BLaER1 treated with 17β-estradiol and CSF1 and Interleukin-3, amounts not matched to agents 10 nM and 100 nM (cell line): ENCODE results near the gene VIP.
"Not testable (repeated sequence)": the region's sequence is repeated elsewhere in the genome, so short reads cannot be mapped to it uniquely, and the experiment has no call there.

Source experiments
- H3K27ac ChIP-seq, 11 experiments: shearing (Covaris generic); formaldehyde crosslinking; 2 replicates each; pipeline ENCODE4 v1.8.1; 2022
- H3K27me3 ChIP-seq, 11 experiments: shearing (Covaris generic); formaldehyde crosslinking; 2 replicates each; pipeline ENCODE4 v1.8.1; 2022
- H3K36me3 ChIP-seq, 11 experiments: shearing (Covaris generic); formaldehyde crosslinking; 2 replicates each; pipeline ENCODE4 v1.8.1; 2022
- H3K4me1 ChIP-seq, 10 experiments: shearing (Covaris generic); formaldehyde crosslinking; 2 replicates each; pipeline ENCODE4 v1.8.1; 2022
- H3K4me2 ChIP-seq, 11 experiments: shearing (Covaris generic); formaldehyde crosslinking; 2 replicates each; pipeline ENCODE4 v1.8.1; 2022
- H3K4me3 ChIP-seq, 10 experiments: shearing (Covaris generic); formaldehyde crosslinking; 2 replicates each; pipeline ENCODE4 v1.8.1; 2022
- H3K9ac ChIP-seq, 11 experiments: shearing (Covaris generic); formaldehyde crosslinking; 2 replicates each; pipeline ENCODE4 v1.8.1; 2022
- H3K9me3 ChIP-seq, 11 experiments: shearing (Covaris generic); formaldehyde crosslinking; replicated peaks in 1 of 11; 2 replicates each; pipeline ENCODE4 v1.8.1; 2022
- H4K20me1 ChIP-seq, 11 experiments: shearing (Covaris generic); formaldehyde crosslinking; 2 replicates each; pipeline ENCODE4 v1.8.1; 2022
- Cebpa-rat ChIP-seq, 11 experiments: shearing (Covaris generic); IDR thresholded peaks; 2 replicates each; pipeline ENCODE4 v1.8.1; 2022

The VIP gene

DNA sequence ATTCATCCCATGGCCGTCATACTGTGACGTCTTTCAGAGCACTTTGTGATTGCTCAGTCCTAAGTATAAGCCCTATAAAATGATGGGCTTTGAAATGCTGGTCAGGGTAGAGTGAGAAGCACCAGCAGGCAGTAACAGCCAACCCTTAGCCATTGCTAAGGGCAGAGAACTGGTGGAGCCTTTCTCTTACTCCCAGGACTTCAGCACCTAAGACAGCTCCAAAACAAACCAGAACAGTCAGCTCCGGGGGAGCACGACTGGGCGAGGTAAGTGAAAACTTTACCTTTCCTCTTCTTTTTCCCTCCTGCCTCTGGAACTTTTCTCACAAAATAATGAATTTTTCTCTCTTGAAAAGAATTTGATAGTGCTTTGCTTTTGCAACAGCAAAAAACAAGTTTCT is at the start of gene VIP:
VIP (plus strand) TSS at position 104 of the 400 bp plus-strand sequence. CDS start 1,381 bp downstream, outside the sequence.
- Histone ChIP-seq H3K4me3 (no peak within 1 kb of the TSS), H3K27me3 (no peaks in the 10 kb centered on the region), H3K36me3 (no peaks in the 10 kb centered on the region), H3K9ac (no peak within 1 kb of the TSS), H3K27ac (no peak within 1 kb of the TSS), H4K20me1 (no peaks in the 10 kb centered on the region), H3K9me3 (no peaks in the 10 kb centered on the region), H3K4me1 (no peaks in the 10 kb centered on the region), H3K4me2 (no peak within 1 kb of the TSS)
- TF ChIP-seq Cebpa-rat (IDR thresholded peaks at IDR 0.05): no peak

DNA sequence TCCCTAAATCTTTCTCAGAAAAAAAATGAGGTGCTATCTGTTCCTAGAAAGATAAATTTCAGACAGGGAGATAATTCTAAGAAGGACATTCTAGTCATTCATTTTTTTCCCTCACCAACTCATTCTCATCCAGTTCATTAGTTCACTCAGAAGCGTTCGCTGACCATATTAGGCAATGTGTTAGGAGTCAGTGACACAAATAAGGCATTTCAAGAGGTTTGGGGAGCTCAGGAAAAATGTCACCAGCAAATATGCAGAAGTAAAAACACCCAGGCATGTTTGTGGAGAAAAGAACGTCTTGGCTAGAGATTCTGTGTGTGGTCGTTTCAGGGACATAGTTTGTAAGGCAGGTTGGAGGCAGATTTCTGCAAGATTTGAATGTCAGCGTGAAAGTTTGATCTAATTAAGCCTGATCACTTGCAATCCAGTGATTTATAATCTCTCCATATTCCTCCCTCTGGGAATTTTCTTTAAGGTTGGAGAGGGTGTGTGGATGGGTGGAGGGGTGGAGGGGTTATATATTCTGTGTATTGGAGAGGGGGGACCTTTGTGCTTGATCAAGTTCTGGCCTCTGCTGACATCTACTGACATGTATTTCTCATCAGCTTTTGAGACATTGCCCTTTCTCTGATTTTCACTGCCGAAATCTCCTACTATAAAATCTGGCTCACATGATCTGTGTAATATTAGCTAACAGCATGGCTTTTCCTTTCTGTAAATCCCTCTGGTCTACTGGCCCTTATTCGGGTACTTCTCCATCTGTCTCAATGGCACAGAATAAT is 49.3 kb upstream of the VIP start:
- no peaks in the 10 kb centered on the region for H4K20me1 ChIP-seq
- no peaks in the 10 kb centered on the region for H3K27me3 ChIP-seq
- H3K9ac ChIP-seq: no peak overlapping the region
- no peaks in the 10 kb centered on the region for H3K4me1 ChIP-seq
- no peak overlapping the region for H3K4me2 ChIP-seq
- no peak overlapping the region for H3K27ac ChIP-seq
- no peak overlapping the region for H3K4me3 ChIP-seq
- no peaks in the 10 kb centered on the region for H3K9me3 ChIP-seq
- no peaks in the 10 kb centered on the region for H3K36me3 ChIP-seq
- TF ChIP-seq Cebpa-rat (IDR thresholded peaks at IDR 0.05): no peak

DNA sequence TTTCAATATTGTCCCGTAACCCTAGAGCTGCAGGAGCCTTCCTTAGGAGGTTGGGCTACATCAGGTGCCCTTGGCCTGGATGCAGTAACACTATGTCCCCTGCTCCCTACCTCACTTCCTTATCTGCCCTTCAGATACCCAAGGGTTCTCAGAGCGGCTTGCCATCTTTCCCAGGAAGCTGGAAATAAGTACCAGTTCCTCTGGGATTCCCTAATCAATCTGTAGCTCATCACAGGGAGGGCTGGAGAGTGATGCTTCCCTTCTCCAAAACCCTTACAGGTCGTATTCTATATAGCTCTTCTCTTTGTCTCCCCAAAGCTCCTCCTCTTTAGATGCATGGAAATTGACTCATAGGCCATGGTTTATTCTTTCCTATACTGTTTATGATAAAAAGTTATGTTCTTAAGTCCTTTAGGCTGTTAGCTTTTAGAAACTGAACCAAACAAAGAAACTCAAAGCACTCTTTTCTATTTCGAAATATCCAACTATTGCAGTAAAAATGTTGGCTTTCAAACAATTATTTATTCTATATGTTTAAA is 48.7 kb upstream of the VIP start:
- Histone ChIP-seq H4K20me1 (no peaks in the 10 kb centered on the region), H3K36me3 (no peaks in the 10 kb centered on the region), H3K27ac (no peak overlapping the region), H3K9ac (no peak overlapping the region), H3K4me3 (no peak overlapping the region), H3K4me1 (no peaks in the 10 kb centered on the region), H3K4me2 (no peak overlapping the region), H3K27me3 (no peaks in the 10 kb centered on the region), H3K9me3 (no peaks in the 10 kb centered on the region)
- TF ChIP-seq Cebpa-rat (IDR thresholded peaks at IDR 0.05): no peak

DNA sequence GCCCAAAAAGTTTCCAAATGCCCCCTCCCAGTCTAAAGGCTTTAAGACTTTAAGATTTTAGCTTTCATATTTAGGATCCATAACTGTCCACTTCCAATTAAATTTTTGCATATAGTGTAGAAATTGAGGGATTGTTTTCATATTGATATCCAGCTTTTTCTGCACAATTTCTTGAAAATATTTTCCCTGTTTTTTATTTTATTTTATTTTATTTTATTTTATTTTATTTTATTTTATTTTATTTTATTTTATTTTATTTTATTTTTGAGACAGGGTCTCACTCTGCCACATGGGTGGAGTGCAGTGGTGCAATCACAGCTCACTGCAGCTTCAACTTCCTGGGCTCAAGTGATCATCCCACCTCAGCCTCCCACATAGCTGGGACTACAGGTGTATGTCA is 46.8 kb upstream of the VIP start:
- H3K4me3 ChIP-seq, H3K9ac ChIP-seq, H3K4me2 ChIP-seq, H4K20me1 ChIP-seq, H3K4me1 ChIP-seq, H3K27me3 ChIP-seq, H3K36me3 ChIP-seq, H3K27ac ChIP-seq: not testable (repeated sequence)
- H3K9me3 ChIP-seq: peaks cover 0 to 10% (median 3%) of the 10 kb centered on the region in 11 experiments; a peak in 7 of 22 replicates

DNA sequence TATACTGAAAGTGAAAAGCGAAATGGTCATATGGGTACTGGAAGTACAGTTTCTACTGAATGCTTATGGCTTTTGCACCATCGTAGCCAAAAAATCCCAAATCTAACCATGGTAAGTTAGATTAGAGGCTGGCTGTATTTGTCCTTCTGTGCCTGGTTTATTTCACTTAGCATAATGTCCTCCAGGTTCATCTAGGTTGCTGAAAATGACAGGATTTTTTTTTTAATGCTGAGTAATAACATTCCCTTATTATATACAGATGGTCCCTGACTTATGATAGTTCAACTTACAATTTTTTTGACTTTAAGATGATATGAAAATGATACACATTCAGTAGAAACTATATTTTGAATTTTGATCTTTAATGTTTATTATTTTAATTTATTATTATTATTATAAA is 45.3 kb upstream of the VIP start:
- H3K4me3 ChIP-seq: no peak overlapping the region

DNA sequence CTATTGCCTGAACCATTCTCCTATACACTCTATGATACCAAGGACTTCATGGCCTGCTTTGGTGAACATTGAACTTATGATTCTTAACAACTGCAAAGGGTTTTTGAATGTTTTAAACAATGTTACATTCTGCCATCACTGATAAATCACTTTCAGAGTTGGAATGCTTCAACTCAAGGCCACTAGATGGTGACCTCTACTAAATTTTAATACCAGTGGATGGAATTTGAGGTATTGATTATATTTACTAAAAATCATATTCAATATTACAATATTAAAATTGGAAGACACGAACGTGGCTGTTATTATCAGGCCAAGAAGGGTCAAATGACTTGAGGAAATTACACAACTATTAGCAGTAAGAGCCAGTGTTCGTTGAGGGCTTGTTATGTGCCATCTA is 34.3 kb upstream of the VIP start:
- H3K4me3 ChIP-seq: no peak overlapping the region
- no peak overlapping the region for H3K4me2 ChIP-seq
- H3K4me1 ChIP-seq: peaks cover 0 to 6% (median 2%) of the 10 kb centered on the region in 10 experiments; a peak in 6 of 20 replicates
- H3K27me3 ChIP-seq: no peaks in the 10 kb centered on the region
- no peak overlapping the region for H3K9ac ChIP-seq
- no peak for TF ChIP-seq Cebpa-rat (IDR thresholded peaks at IDR 0.05)
- no peaks in the 10 kb centered on the region for H4K20me1 ChIP-seq
- H3K36me3 ChIP-seq: no peaks in the 10 kb centered on the region
- H3K27ac ChIP-seq: no peak overlapping the region
- peaks cover 0 to 14% (median 7%) of the 10 kb centered on the region in 11 experiments; a peak in 8 of 22 replicates for H3K9me3 ChIP-seq

More for the DNA sequence above, 45.3 kb upstream of the VIP start:
- Histone ChIP-seq H3K27me3 (no peaks in the 10 kb centered on the region), H3K4me2 (no peak overlapping the region), H3K9me3 (peaks cover 0 to 10% (median 3%) of the 10 kb centered on the region in 11 experiments; a peak in 7 of 22 replicates), H3K4me1 (no peaks in the 10 kb centered on the region), H3K9ac (no peak overlapping the region), H3K36me3 (no peaks in the 10 kb centered on the region), H4K20me1 (no peaks in the 10 kb centered on the region), H3K27ac (no peak overlapping the region)
- TF ChIP-seq Cebpa-rat (IDR thresholded peaks at IDR 0.05): no peak

DNA sequence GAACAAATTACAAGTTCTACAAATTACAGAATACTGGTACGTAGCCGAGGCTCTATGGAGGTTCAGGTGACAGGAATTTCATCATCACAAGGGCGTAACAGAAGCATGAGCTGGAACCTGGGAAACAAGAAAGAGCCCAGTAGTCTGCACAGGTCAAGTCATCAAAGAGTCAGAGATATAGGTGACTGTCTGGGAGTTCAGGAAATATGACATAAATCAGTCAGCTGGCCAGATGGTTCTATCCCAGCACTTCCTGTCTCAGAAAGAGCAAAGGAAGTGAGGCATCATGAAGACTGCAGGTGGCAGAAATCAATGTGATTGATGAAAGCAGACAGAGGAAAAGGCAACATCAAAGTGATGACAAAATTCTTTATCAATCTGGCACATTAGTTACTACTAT is 29.6 kb upstream of the VIP start:
- Histone ChIP-seq H3K27ac (no peak overlapping the region), H4K20me1 (no peaks in the 10 kb centered on the region), H3K9ac (no peak overlapping the region), H3K4me3 (no peak overlapping the region), H3K4me1 (peaks cover 0 to 6% (median 2%) of the 10 kb centered on the region in 10 experiments; a peak in 6 of 20 replicates), H3K9me3 (no peaks in the 10 kb centered on the region), H3K4me2 (peak overlapping the region in 4 of 11 experiments; percentile 2 to 30 (median 20); a peak in 4 of 22 replicates), H3K27me3 (no peaks in the 10 kb centered on the region), H3K36me3 (no peaks in the 10 kb centered on the region)
- no peak for TF ChIP-seq Cebpa-rat (IDR thresholded peaks at IDR 0.05)

DNA sequence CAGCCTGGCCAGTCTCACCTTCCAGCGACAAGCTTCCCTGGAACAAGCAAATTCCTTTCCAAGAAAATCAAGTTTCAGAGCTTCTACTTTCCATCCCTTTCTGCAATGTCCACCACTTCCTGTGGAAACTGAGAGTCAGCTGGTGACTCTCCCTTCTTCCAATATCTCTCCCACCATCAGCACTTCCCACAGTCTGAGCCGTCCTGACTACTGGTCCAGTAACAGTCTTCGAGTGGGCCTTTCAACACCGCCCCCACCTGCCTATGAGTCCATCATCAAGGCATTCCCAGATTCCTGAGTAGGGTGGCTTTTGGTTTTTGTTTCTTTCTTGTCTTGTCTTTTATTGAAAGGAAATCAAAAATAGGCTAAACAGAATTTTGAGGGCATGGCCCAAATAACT is 28.6 kb upstream of the VIP start:
- Histone ChIP-seq H3K4me3 (no peak overlapping the region), H3K27ac (no peak overlapping the region), H3K36me3 (no peaks in the 10 kb centered on the region), H3K4me2 (no peak overlapping the region), H4K20me1 (no peaks in the 10 kb centered on the region), H3K9ac (no peak overlapping the region), H3K27me3 (no peaks in the 10 kb centered on the region), H3K9me3 (no peaks in the 10 kb centered on the region), H3K4me1 (peaks cover 0 to 6% (median 2%) of the 10 kb centered on the region in 10 experiments; a peak in 6 of 20 replicates)
- TF ChIP-seq Cebpa-rat (IDR thresholded peaks at IDR 0.05): no peak

DNA sequence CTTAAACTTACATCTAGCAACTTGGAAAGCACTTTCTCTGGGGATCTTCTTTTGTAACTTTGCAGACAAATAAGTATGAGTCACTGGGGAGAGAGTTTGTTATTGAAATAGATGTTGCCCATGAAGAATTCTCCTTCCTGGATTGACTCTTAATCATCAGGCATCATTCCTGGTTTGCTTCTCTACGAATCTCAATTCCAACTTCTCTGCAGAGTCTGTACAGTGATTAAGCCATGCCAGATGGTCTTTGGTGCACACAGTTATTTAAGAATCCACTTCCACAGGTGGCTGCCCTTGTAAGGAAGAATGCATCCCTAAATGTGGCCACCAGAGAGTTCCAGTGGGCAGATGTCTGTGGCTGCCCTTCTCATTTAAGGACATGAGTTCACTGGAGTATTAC is 27.2 kb upstream of the VIP start:
- Histone ChIP-seq H3K27me3 (no peaks in the 10 kb centered on the region), H3K36me3 (no peaks in the 10 kb centered on the region), H3K4me3 (no peak overlapping the region), H3K4me1 (peaks cover 0 to 6% (median 2%) of the 10 kb centered on the region in 10 experiments; a peak in 6 of 20 replicates), H3K27ac (no peak overlapping the region), H3K9me3 (no peaks in the 10 kb centered on the region), H3K9ac (no peak overlapping the region), H4K20me1 (no peaks in the 10 kb centered on the region), H3K4me2 (no peak overlapping the region)
- no peak for TF ChIP-seq Cebpa-rat (IDR thresholded peaks at IDR 0.05)

DNA sequence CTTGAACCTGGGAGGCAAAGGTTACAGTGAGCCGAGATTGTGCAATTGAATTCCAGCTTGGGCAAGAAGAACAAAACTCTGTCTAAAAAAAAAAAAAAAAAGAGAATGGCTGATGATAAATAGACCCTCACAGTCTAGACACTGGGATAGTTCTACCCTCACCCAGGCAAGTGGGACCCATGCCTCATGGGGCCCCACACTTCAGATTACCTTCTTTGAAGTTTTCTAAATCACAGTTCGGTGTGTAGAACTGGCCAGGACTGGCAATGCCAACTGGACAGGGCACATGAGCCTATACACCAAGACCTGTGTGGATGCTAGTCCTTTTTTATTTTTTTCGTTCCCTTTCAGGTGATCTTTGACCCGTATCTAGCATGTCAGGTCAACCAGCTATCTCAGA is 24.3 kb upstream of the VIP start:
- Histone ChIP-seq H3K4me3 (no peak overlapping the region), H3K27me3 (no peaks in the 10 kb centered on the region), H3K9me3 (no peaks in the 10 kb centered on the region), H3K36me3 (no peaks in the 10 kb centered on the region), H3K27ac (no peak overlapping the region), H3K9ac (no peak overlapping the region), H3K4me2 (no peak overlapping the region), H3K4me1 (peaks cover 0 to under 1% (median 0%) of the 10 kb centered on the region in 10 experiments; a peak in 2 of 20 replicates), H4K20me1 (no peaks in the 10 kb centered on the region)
- TF ChIP-seq Cebpa-rat (IDR thresholded peaks at IDR 0.05): no peak
